Colon (tissue), 2 donors: Measurements from ENCODE around the gene PCDH9.
A peak's percentile ranks its signal among the peaks of the same experiment; 100 is the strongest.

Experiments
- FAIRE-seq: peaks from 2 replicates; lab custom pipeline; 2012; peaks lifted over from hg19 to GRCh38; lab: Jason Lieb, UNC
- donor health status: control.
- donor health status: control.

The PCDH9 gene, protein sequence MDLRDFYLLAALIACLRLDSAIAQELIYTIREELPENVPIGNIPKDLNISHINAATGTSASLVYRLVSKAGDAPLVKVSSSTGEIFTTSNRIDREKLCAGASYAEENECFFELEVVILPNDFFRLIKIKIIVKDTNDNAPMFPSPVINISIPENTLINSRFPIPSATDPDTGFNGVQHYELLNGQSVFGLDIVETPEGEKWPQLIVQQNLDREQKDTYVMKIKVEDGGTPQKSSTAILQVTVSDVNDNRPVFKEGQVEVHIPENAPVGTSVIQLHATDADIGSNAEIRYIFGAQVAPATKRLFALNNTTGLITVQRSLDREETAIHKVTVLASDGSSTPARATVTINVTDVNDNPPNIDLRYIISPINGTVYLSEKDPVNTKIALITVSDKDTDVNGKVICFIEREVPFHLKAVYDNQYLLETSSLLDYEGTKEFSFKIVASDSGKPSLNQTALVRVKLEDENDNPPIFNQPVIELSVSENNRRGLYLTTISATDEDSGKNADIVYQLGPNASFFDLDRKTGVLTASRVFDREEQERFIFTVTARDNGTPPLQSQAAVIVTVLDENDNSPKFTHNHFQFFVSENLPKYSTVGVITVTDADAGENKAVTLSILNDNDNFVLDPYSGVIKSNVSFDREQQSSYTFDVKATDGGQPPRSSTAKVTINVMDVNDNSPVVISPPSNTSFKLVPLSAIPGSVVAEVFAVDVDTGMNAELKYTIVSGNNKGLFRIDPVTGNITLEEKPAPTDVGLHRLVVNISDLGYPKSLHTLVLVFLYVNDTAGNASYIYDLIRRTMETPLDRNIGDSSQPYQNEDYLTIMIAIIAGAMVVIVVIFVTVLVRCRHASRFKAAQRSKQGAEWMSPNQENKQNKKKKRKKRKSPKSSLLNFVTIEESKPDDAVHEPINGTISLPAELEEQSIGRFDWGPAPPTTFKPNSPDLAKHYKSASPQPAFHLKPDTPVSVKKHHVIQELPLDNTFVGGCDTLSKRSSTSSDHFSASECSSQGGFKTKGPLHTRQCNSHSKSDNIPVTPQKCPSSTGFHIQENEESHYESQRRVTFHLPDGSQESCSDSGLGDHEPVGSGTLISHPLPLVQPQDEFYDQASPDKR (N-terminal part only)

DNA sequence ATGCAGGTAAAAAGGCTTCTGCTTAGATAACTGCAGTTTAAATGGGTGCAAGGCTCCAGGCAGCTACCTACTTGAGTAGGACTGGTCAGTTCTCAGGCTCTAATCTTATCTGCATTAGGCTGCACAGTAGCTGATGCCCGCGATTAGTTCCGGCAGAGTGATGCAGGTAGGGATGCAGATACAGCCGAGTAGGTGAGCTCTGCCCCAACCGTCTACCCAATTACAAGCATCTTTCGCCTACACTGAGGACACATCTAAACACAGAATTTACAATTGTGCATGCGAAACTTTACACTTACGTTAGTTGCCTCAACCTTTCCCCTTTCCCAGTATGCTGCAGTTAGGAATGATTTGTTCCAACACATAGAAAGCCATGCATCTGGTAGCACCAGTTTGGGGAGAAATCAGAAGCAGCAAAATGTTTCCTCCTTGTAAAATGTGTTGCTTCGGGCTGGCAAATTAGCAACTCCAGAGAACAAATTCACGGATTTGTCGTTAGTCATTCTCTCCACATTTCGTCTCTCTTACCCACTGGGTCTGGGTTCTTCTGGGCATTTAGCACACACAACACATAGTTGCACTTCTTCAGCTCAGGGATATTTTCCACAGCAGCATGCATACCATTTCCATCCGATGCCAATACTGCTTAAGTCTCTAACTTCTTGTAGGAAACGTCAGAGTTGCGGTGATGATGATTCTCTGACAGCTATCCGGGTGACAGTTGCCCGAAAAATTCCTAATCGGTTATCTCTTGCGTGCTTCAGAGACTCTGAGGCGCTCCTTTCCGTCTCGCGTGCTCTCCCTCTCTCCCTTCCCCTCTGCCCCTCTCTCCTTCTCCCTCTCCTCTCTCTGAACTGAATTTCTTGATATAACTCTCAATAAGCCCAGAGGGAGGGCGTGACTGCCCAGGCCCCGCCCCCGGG is at the start of gene PCDH9:
Gene PCDH9, minus strand, starts transcription at position 856 of the 923 bp plus-strand sequence. CDS start 1,896 bp downstream, outside the sequence.
- no peak for FAIRE-seq

DNA sequence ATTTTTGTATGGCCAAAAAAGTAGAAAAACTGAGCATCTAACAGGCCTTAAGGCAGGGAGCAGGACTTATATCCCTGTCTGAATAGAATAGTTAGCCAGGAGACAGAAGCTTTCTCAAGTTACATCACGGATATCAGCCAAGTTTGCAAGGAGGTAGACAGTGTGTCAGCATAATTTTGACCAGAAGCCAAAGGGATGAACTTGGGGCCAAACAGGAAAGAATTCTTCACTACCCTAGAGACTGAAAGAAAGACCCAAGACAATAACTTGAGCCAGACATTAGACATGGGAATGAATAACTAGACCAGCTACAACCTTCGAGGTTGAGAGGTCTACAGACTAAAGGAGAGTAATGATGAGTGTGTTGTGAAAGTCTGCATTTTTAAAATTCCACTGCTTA is 48.1 kb upstream of the PCDH9 start:
- FAIRE-seq: no peak

GRCh38 chr13:67277581-67277980 is 47.4 kb upstream of the PCDH9 start:
- no peak for FAIRE-seq

DNA sequence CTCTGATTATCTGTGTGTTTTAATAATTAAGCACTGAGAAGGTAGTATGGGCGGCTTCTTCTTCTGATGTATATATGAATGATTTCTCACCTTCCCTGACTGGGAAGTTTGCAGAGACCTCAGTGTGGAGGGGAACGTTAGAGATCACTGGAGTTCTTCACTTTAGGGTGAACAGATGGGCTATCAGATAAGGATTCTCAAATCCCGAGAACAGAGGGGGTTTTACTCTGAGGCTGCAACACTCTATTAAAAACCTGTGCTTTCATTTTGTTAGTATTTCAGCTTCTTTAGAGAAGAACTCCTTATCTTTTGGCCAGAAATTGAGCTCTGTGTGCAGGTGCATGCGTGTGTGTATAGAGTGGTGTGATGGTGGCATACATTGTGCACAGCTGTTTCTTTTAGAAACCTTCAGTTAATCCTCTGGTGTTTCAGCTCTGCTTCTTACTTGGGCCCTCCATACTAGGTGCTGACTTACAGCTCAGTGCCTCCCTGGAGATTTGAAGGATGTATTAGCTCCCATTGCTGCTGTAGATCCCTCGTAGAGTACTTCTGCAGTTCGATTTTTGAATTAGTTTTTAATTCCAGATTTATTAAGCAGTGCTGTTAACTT is 45.3 kb upstream of the PCDH9 start:
- no peak for FAIRE-seq

GRCh38 chr13:67273001-67273400 is 42.9 kb upstream of the PCDH9 start:
- no peak for FAIRE-seq

DNA sequence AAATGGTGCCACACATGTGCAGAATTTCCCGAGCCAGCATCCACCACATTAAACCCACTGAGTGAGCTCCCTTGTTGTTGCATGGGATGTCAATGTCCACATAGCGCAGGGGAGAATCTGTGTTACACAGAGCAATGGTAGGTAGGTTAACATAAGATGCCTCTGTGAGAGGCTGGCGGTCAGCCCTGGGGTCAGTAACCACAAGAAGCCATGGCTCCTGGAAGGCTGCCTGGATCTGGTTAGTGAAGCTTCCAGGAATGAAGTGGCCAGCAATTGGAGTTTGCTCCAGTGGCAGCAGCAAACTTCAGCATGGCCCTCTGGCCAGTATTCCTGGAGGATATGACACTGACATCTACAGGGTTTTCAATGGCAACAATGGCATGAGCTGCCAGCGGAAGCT is 37.0 kb upstream of the PCDH9 start:
- FAIRE-seq: no peak

- FAIRE-seq: no peak
Observed at GRCh38 chr13:67259208-67259607, 29.1 kb upstream of the PCDH9 start.

- no peak for FAIRE-seq
Observed at GRCh38 chr13:67258482-67258881, 28.3 kb upstream of the PCDH9 start.

DNA sequence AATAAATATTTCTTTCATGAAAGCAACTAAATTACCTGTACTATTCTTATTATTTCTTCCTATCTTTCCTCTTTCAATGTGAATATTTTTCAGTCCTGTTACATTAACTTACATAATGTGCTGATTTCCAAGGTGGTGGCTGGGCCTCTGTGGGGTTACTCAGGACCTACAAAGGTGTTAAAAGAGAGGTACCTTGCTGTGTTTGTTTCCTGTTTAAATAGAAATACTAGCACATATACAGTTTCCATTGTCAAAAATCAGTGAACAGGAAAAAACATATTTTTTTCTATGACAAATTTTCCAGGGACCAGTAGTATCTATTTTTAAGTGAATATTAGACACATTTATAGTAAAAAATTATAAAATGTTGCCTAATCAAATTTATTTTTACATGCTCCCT is 8.7 kb upstream of the PCDH9 start:
- no peak for FAIRE-seq

GRCh38 chr13:67238277-67238859 is 8.2 kb upstream of the PCDH9 start:
- peak; percentile 86 for FAIRE-seq

DNA sequence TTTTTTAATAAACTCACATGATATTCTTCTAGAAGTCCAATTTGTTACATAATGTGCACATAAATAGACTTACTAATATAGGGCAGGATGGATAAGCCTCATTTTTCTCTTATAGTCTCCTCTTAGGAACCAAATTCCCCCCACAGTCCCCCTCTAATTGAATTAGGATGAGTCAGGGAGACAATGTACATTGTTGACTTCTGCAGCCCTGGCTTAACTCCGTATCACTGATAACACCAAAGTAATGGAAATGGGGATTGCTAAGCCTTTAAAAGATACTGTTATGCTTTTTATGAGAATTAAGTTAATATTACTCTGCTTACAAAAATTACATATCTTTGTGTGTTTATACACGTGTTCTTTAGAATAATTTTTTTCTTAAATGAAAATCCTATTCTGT is 5.1 kb upstream of the PCDH9 start:
- no peak for FAIRE-seq

DNA sequence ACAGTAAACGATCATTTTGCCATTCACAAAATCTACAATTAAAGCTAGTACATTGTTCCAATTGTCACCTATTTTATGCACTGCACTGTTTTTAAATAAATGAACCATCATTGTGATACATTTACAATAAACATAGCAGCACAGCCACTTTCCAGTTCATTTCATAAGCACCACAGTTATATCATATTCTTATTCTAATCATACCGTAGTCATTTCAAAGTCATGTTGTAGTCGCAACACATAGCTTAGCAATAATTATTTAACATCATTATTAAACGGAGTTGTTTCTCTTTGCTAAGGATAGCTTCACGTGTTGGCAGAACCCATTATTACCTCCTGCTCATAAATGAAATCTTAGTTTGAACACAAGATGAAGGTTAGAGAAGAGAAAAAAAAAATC is 2.2 kb upstream of the PCDH9 start:
- FAIRE-seq: no peak

DNA sequence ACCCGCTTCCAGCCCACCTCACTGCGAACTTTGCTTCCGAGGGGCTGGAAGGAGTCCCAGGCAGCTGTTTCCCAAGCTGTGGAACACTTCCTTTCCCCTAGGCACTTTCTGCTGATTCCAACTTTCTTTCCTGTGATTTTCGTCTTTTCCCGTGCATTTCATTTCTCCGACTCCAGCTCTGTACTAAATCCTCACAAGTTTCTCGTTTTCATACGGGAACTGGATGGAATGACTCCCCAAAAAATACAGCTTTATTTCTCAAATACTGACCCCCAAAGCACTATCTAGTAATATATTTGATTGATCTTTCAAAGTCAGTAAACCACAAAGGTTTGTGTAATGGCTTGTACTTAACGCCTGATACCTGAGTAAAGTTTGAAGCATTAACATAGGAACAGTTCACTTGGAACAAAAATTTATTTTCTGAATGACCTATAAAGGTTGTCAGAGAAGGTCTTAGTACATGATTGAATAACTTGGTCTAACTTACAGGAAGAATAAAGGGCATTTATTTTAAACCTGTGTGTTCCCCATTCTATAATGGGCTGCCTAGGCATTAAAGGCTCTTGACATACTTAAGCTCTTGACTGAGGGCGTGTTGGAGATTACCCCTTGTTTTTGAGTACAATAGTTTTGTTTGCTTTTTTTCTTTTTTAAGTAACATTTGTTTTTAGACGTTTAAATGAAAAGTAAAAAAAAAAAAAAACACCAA is 1.3 kb upstream of the PCDH9 start:
- no peak for FAIRE-seq

DNA sequence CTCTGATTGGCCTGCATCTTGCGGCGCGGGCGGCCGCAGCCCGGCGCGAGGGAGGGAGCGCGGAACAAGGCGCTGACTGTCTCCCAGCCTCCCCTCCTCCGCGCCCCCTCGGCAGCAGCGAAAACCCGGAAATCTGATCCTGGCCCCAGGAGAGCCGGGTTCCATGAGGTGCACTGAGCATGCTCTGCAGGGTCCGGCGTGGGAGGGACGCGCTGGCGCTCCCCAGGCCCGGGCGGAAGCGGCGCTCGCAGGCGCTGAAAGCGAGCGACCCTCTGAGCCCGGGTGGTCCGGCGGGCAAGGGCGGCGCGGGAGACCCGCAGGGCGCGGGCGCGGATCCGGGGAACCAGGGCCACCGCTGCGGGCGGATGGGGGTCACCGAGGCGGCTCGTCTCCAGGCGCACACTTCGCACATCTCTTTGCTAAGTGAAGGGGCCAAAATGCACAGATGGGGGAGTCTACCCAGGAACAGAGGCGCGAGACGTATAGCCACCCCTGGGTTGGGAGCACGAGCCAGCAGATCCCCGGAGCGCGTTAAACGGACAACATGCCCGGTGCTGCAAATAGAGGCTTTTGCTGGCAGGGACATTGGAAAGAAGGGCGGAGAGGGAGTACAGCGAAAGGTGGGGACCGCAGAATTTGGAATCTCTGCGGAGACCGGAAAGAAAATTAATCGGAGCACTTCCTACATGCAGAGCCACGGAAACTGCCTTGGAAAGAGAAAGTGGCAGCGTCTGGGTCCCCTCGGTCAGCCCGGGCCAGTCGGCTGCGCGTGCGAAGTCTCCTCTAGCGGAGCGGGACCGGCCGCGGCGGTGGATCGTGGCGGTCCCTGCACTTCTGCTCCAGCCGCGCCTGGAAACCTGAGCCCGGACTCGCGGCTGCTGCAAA is 510 bp upstream of the PCDH9 start:
- no peak for FAIRE-seq

DNA sequence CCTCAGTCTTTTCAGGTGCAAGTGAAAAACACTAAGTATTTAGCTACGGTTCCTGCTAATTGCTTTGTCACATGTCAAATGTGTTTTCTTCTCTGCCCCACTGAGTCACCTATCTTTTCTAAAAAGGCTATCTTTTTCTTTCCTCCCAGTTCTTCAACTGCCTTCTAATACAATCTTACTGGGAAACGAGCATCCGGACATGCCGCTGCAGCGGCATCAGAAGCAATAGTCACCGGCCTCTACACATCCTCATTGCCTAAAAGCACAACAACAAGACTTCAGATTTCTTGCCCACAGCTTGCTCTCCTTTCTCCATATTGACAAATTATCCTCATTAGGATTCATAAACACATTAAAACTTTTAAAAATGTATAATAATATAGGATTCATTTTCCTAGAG is 1.2 kb downstream of the PCDH9 start:
- FAIRE-seq: no peak

DNA sequence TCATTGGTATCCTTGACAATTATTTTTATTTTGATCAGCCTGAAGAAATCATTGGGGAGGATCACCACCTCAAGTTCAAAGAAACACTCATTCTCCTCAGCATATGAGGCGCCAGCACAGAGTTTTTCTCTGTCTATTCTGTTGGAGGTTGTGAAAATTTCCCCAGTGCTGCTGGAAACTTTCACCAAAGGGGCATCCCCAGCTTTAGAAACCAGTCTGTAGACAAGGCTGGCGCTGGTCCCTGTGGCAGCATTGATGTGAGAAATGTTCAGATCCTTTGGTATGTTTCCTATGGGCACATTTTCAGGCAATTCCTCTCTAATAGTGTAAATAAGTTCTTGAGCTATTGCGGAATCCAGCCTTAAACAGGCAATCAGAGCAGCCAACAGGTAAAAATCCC is 2.1 kb downstream of the PCDH9 start:
- no peak for FAIRE-seq

DNA sequence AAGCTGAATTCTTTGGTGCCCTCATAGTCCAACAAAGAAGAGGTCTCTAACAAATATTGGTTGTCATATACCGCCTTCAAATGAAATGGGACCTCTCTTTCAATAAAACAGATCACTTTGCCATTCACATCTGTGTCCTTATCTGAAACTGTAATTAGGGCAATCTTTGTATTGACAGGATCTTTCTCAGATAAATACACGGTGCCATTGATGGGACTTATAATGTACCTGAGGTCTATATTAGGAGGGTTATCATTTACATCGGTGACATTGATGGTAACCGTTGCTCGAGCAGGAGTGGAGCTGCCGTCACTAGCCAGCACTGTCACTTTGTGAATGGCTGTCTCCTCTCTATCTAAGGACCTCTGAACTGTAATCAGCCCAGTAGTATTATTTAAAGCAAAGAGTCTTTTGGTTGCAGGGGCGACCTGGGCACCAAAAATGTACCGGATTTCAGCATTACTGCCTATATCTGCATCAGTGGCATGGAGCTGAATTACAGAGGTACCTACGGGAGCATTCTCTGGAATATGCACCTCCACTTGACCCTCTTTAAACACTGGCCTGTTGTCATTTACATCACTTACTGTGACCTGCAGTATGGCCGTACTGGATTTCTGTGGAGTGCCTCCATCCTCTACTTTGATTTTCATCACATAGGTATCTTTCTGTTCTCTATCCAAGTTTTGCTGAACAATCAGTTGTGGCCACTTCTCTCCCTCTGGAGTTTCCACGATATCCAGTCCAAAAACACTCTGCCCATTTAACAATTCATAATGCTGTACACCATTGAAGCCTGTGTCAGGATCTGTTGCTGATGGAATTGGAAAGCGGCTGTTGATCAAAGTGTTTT is 2.8 kb downstream of the PCDH9 start:
- no peak for FAIRE-seq

DNA sequence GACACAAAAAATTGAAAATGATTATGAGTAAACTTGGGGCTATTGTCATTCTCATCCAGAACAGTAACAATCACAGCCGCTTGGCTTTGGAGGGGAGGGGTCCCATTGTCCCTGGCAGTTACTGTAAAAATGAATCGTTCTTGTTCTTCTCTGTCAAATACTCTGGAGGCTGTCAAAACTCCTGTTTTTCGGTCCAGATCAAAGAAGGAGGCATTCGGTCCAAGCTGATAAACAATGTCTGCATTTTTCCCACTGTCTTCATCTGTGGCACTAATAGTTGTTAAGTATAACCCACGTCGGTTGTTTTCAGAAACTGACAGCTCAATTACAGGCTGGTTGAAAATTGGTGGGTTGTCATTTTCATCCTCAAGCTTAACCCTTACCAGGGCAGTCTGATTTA is 3.4 kb downstream of the PCDH9 start:
- FAIRE-seq: no peak
